Fibroblast of skin of left quadriceps (primary cell): ENCODE results near the gene GREM1.

ENCODE experiments used
- DNase-seq, 2 experiments: peaks; one replicate each; pipeline ENCODE4 v3.0.0-alpha.2; 2013; ENCODE audit warnings: low read depth in 2 of 2

The GREM1 gene

GRCh38 chr15:32781781-32782180, 64.0 kb downstream of the GREM1 start:
- no peak for DNase-seq

GRCh38 chr15:32784581-32784980, 66.8 kb downstream of the GREM1 start:
- no peak for DNase-seq

GRCh38 chr15:32786906-32787305, 69.1 kb downstream of the GREM1 start:
- DNase-seq, result no peak

GRCh38 chr15:32787949-32788348, 70.1 kb downstream of the GREM1 start:
- no peak for DNase-seq

GRCh38 chr15:32790352-32790999, 72.7 kb downstream of the GREM1 start:
- peak; percentile 43 to 49 for DNase-seq

- DNase-seq, result no peak
Measured at GRCh38 chr15:32792436-32792835, 74.6 kb downstream of the GREM1 start.
